GM12878 (cell line): Measurements from ENCODE around the gene SOX6. TPM values are rescaled to one million over a fixed set of nuclear protein-coding genes. Genes with fewer than 3 reads are reported as not detected.

Experiments
- ATAC-seq: fragments of 200-7000 bp; cut with Tn5 transposase; 3 replicates; pipeline ENCODE4 v1.9.1; 2020; ENCODE audit warnings: mild to moderate bottlenecking, moderate library complexity
- BruUV-seq: library from RNA; stranded (reverse); fragments of 400-500 nt; replicated peaks from 2 replicates; lab custom pipeline; 2021; lab: Mats Ljungman, UMichigan
- CTCF ChIA-PET: fragments of 300-600 bp; sonication (Branson Sonifier 250); formaldehyde crosslinking; extraction: SDS; loops from one replicate; lab custom pipeline; 2021; ENCODE audit warnings: inconsistent platforms; lab: Yijun Ruan, JAX
- POLR2A ChIA-PET: fragments of 350-600 bp; formaldehyde crosslinking; extraction: SDS; loops from one replicate; lab custom pipeline; 2021; ENCODE audit warnings: inconsistent platforms; lab: Charles Lee
- RAD21 ChIA-PET: fragments of 300-600 bp; sonication (Branson Sonifier 250); formaldehyde crosslinking; loops from one replicate; lab custom pipeline; 2023; ENCODE audit warnings: antibody characterized with exemption; ENCODE audit not compliant: unreplicated experiment; lab: Charles Lee
- SMC1A ChIA-PET: fragments of 300-600 bp; sonication (Branson Sonifier 250); formaldehyde crosslinking; loops from one replicate; lab custom pipeline; 2023; ENCODE audit not compliant: unreplicated experiment, uncharacterized antibody; lab: Charles Lee
- DNase-seq: peaks from one replicate; pipeline ENCODE4 v3.0.0-alpha.2; 2011; ENCODE audit warnings: low read depth, low spot score
- FAIRE-seq: peaks from 3 replicates; lab custom pipeline; 2011; peaks lifted over from hg19 to GRCh38; lab: Jason Lieb, UNC
- H2AFZ ChIP-seq: 2 replicates; pipeline ENCODE4 v1.6.0; 2011; ENCODE audit warnings: low read depth, low read length, control low read depth; ENCODE audit not compliant: control insufficient read depth
- H3K27ac ChIP-seq: 2 replicates; pipeline ENCODE4 v1.5.1; 2011; ENCODE audit warnings: control low read depth; ENCODE audit not compliant: control insufficient read depth, insufficient read depth
- H3K27me3 ChIP-seq, 2 experiments: replicated peaks in 1 of 2; 2 replicates each; pipeline versions ENCODE4 v1.6.0 to v1.6.1; 2011; ENCODE audit warnings: low read length in 1 of 2; ENCODE audit not compliant: control insufficient read depth in 2 of 2, insufficient read depth in 2 of 2
- H3K36me3 ChIP-seq, 2 experiments: 2 replicates each; pipeline ENCODE4 v1.5.1; 2011; ENCODE audit warnings: low read length in 1 of 2; ENCODE audit not compliant: control insufficient read depth in 2 of 2, insufficient read depth in 2 of 2
- H3K4me1 ChIP-seq: 2 replicates; pipeline ENCODE4 v1.6.1; 2011; ENCODE audit warnings: mild to moderate bottlenecking, low read length, moderate library complexity, mixed read lengths; ENCODE audit not compliant: control insufficient read depth, insufficient read depth
- H3K4me2 ChIP-seq: 2 replicates; pipeline ENCODE4 v1.6.0; 2011; ENCODE audit warnings: control low read depth; ENCODE audit not compliant: control insufficient read depth, insufficient read depth
- H3K4me3 ChIP-seq: fragments of 200-600 bp; sonication (generic); 2 replicates; pipeline ENCODE4 v1.5.1; 2016
- H3K79me2 ChIP-seq: 2 replicates; pipeline ENCODE4 v1.6.0; 2011; ENCODE audit warnings: low read length; ENCODE audit not compliant: control insufficient read depth, insufficient read depth
- H3K9ac ChIP-seq: 2 replicates; pipeline ENCODE4 v1.8.0; 2011; ENCODE audit warnings: low read length, control low read depth, mixed read lengths; ENCODE audit not compliant: control insufficient read depth, insufficient read depth
- H3K9me3 ChIP-seq: replicated peaks from 3 replicates; pipeline ENCODE4 v1.5.1; 2011; ENCODE audit warnings: mild to moderate bottlenecking, low read length; ENCODE audit not compliant: control insufficient read depth, insufficient read depth
- H4K20me1 ChIP-seq: 2 replicates; pipeline ENCODE4 v1.6.0; 2011; ENCODE audit not compliant: control insufficient read depth, insufficient read depth
- BHLHE40 ChIP-seq, 2 experiments: fragments of 450-650 bp in 1 of 2; IDR thresholded peaks; 2 replicates each; pipeline ENCODE4 v1.6.1; 2011 to 2017; ENCODE audit warnings: low read depth in 2 of 2, borderline replicate concordance in 1 of 2, improper control_type of control experiment in 1 of 2, low read length in 1 of 2, mild to moderate bottlenecking in 1 of 2
- CUX1 ChIP-seq: IDR thresholded peaks from 2 replicates; pipeline ENCODE4 v1.6.1; 2012; ENCODE audit warnings: improper control_type of control experiment, low read depth, low read length; ENCODE audit not compliant: insufficient replicate concordance
- EZH2 ChIP-seq: IDR thresholded peaks from 2 replicates; pipeline ENCODE4 v1.6.1; 2012; ENCODE audit warnings: low read depth, mild to moderate bottlenecking, control low read depth, inconsistent platforms, low read length, borderline replicate concordance; ENCODE audit not compliant: control insufficient read depth
- NFYA ChIP-seq: IDR thresholded peaks from 2 replicates; pipeline ENCODE4 v1.6.1; 2011; ENCODE audit warnings: low read depth, mild to moderate bottlenecking, low read length, improper control_type of control experiment, borderline replicate concordance
- NKRF ChIP-seq: fragments of 450-650 bp; conservative IDR thresholded peaks from 2 replicates; pipeline ENCODE4 v1.6.1; 2017; ENCODE audit warnings: mild to moderate bottlenecking, moderate library complexity
- ZBED1 ChIP-seq: IDR thresholded peaks from 2 replicates; pipeline ENCODE4 v1.6.1; 2016; ENCODE audit warnings: borderline replicate concordance
- WGBS: methylation state at CpG from one replicate; pipeline ENCODE4 v1.1.6; 2016; ENCODE audit warnings: low lambda C conversion rate; ENCODE audit not compliant: insufficient replicate concordance, insufficient coverage; ENCODE audit errors: missing lambda C conversion rate; 5-methylcytosine and 5-hydroxymethylcytosine counted together
- in situ Hi-C: fragments of 300-500 bp; cut with MboI; formaldehyde crosslinking; loops from 9 replicates; pipeline ENCODE4 v1.14.3; 2018; ENCODE audit warnings: mixed read lengths
- intact Hi-C: fragments of 100-400 bp; cut with micrococcal nuclease; formaldehyde crosslinking; loops from one replicate; pipeline ENCODE4 v1.14.2; 2022; ENCODE audit not compliant: unreplicated experiment
- polyA plus RNA-seq, 11 experiments: library from polyadenylated mRNA; depleted of rRNA in 4 of 11; unstranded in 6 of 11; stranded (reverse) in 5 of 11; fragments of >200 nt; fragmentation: Nextera tagmentation in 4 of 11; fragmentation: Illumina TruSeq in 1 of 11; extraction: Ambion mirVana in 4 of 11; extraction: Trizol in 1 of 11; gene quantifications; 1 replicate in 1 of 11; 2 replicates in 10 of 11; pipeline versions ENCODE4 v1.2.1 to v1.2.3, GENCODE V29; 2011 to 2016; ENCODE audit warnings: inconsistent platforms in 2 of 11, missing spikeins in 2 of 11, low read depth in 1 of 11
- total RNA-seq, 4 experiments: library from RNA; depleted of rRNA in 3 of 4; stranded (reverse); fragments of >200 nt in 3 of 4; fragmentation: Illumina TruSeq in 1 of 4; extraction: Trizol in 1 of 4; gene quantifications; 2 replicates each; pipeline versions ENCODE4 v1.2.1 to v1.2.3, GENCODE V29; 2013 to 2021

Gene SOX6
- total and polyA plus RNA-seq, 10 of the 15 experiments (the other 5 are each of a cell fraction or from before 2014, with no cell fraction given) = 0.03 to 0.71 (median 0.29) TPM; not detected in 4

- H3K9me3 ChIP-seq = no peaks in the 10 kb centered on the region
- SMC1A ChIA-PET = interaction anchor here (1.7 kb wide), 1 partner anchor 9 kb away, joined by 4 read pairs; no protein-coding TSS in a partner anchor
- 37% methylated on average over 5 of the region's 5 CpGs for WGBS
- CTCF ChIA-PET = interaction anchor here (0.6 to 1.0 kb wide), 2 partner anchors 20 to 272 kb away, joined by 3 read pairs; no protein-coding TSS in a partner anchor
- H3K9ac ChIP-seq = no peak overlapping the region
- H4K20me1 ChIP-seq = no peaks in the 10 kb centered on the region
- H3K36me3 ChIP-seq = no peaks in the 10 kb centered on the region
- TF ChIP-seq CUX1 (no peak), BHLHE40 (IDR thresholded peaks at IDR 0.05; ENCODE audit: borderline replicate concordance in 1 of 2, low read depth in 2 of 2, low read length in 1 of 2) (no peak), ZBED1 (no peak), NKRF (no peak), NFYA (no peak), EZH2 (no peak)
- TF ChIP-seq, all 136 proteins: peak for 0
- ChIA-PET POLR2A (no interaction called here), RAD21 (no interaction called here)
- no peak for DNase-seq
- Histone ChIP-seq H3K4me2 (no peak overlapping the region), H3K79me2 (no peaks in the 10 kb centered on the region), H3K4me3 (no peak overlapping the region), H3K27me3 (no peaks in the 10 kb centered on the region), H3K4me1 (no peaks in the 10 kb centered on the region), H2AFZ (no peak overlapping the region), H3K27ac (no peak overlapping the region)
- BruUV-seq = no TSS peak
- no peak for FAIRE-seq
- in situ Hi-C loops = no loop called here
- ATAC-seq = no peak
- intact Hi-C loops = no loop called here
These were observed 46.5 kb upstream of the SOX6 start for GRCh38 chr11:16402654-16403447.
